Kidney (tissue), 14 donors: Measurements from ENCODE around the gene RBM23. TPM values are rescaled to one million over a fixed set of nuclear protein-coding genes. Genes with fewer than 3 reads are reported as not detected.

Source experiments
- DNase-seq, 5 donors: peaks; one replicate each; pipeline ENCODE4 v3.0.0-alpha.2; 2013 to 2020
- FAIRE-seq: peaks from 2 replicates; lab custom pipeline; 2012; peaks lifted over from hg19 to GRCh38; lab: Jason Lieb, UNC
- H3K27ac ChIP-seq, 2 donors: one replicate each; pipeline ENCODE4 v1.7.0; 2013; ENCODE audit warnings: low read depth in 2 of 2, low read length in 2 of 2, inconsistent platforms in 1 of 2
- H3K27me3 ChIP-seq: one replicate; pipeline ENCODE4 v1.7.1; 2013; ENCODE audit warnings: low read length, inconsistent platforms; ENCODE audit not compliant: control insufficient read depth, insufficient read depth
- H3K36me3 ChIP-seq, 3 donors: one replicate each; pipeline versions ENCODE4 v1.7.0 to v1.7.1; 2013; ENCODE audit warnings: low read length in 3 of 3, control low read depth in 1 of 3, inconsistent platforms in 1 of 3; ENCODE audit not compliant: insufficient read depth in 3 of 3, control insufficient read depth in 2 of 3
- H3K4me1 ChIP-seq, 3 donors: one replicate each; pipeline versions ENCODE4 v1.7.0 to v1.7.1; 2013; ENCODE audit warnings: low read length in 3 of 3, inconsistent platforms in 1 of 3, low read depth in 1 of 3; ENCODE audit not compliant: control insufficient read depth in 2 of 3, insufficient read depth in 2 of 3
- H3K4me3 ChIP-seq, 3 donors: one replicate each; pipeline versions ENCODE4 v1.7.0 to v1.8.1; 2013; ENCODE audit warnings: low read length in 3 of 3, control low read depth in 1 of 3, inconsistent platforms in 1 of 3
- H3K9ac ChIP-seq, 3 donors: one replicate each; pipeline versions ENCODE4 v1.7.0 to v1.7.1; 2013; ENCODE audit warnings: low read length in 3 of 3, control low read depth in 1 of 3, inconsistent platforms in 1 of 3
- H3K9me3 ChIP-seq, 3 donors: one replicate each; pipeline versions ENCODE4 v1.7.0 to v1.7.1; 2013; ENCODE audit warnings: low read length in 3 of 3, control low read depth in 1 of 3, inconsistent platforms in 1 of 3; ENCODE audit not compliant: control insufficient read depth in 2 of 3, insufficient read depth in 1 of 3
- intact Hi-C: fragments of 100-400 bp; cut with DNase I; formaldehyde crosslinking; loops from one replicate; pipeline ENCODE4 v1.11.1; 2022
- polyA plus RNA-seq: library from polyadenylated mRNA; stranded (reverse); fragments of 350-450 nt; fragmentation: Illumina TruSeq; extraction: RNeasy Lipid Tissue Mini Kit (QIAGEN cat#74804); gene quantifications from one replicate; pipeline ENCODE4 v1.2.3, GENCODE V29; 2014; ENCODE audit warnings: low read depth, low replicate concordance; ENCODE audit not compliant: insufficient read depth
- total RNA-seq: library from RNA; stranded (reverse); fragmentation: NEBNext Ultra II Directional; extraction: Animal tissue kit (Norgen Biotek cat#: 25700); gene quantifications from one replicate; pipeline ENCODE4 v1.2.1, GENCODE V29; 2021
- TF ChIP-seq, protein P1 (sequence below): IDR thresholded peaks from 3 replicates; pipeline ENCODE4 v1.5.1; 2012; ENCODE audit warnings: mild to moderate bottlenecking, moderate library complexity, borderline replicate concordance; ENCODE audit not compliant: insufficient read depth; ENCODE audit errors: extremely low read depth
- donor health status: control.
- donor health status: control.
- donor health status: control.
- donor health status: control.
- donor health status: control.
- donor health status: DM: yes; HTN: yes; CAD: no.
- donor health status: Normal renal cell carcinoma (clear cell type).

Gene RBM23
- total and polyA plus RNA-seq, 2 donors from 2014 or later, result 44.8 to 93.6 TPM

- intact Hi-C loops, result loop anchor here (10.0 kb wide), 1 partner anchor 276 kb away; no protein-coding TSS in a partner anchor
- TF ChIP-seq, protein P1, sequence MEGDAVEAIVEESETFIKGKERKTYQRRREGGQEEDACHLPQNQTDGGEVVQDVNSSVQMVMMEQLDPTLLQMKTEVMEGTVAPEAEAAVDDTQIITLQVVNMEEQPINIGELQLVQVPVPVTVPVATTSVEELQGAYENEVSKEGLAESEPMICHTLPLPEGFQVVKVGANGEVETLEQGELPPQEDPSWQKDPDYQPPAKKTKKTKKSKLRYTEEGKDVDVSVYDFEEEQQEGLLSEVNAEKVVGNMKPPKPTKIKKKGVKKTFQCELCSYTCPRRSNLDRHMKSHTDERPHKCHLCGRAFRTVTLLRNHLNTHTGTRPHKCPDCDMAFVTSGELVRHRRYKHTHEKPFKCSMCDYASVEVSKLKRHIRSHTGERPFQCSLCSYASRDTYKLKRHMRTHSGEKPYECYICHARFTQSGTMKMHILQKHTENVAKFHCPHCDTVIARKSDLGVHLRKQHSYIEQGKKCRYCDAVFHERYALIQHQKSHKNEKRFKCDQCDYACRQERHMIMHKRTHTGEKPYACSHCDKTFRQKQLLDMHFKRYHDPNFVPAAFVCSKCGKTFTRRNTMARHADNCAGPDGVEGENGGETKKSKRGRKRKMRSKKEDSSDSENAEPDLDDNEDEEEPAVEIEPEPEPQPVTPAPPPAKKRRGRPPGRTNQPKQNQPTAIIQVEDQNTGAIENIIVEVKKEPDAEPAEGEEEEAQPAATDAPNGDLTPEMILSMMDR, result no peak
- Histone ChIP-seq H3K36me3 (peaks cover 0 to 3% (median 2%) of the 10 kb centered on the region in 3 donors), H3K27me3 (no peaks in the 10 kb centered on the region), H3K9me3 (no peaks in the 10 kb centered on the region), H3K4me3 (no peak overlapping the region), H3K27ac (peak overlapping the region; percentile 67 to 86), H3K9ac (peak overlapping the region in 1 of 3 donors; percentile 26), H3K4me1 (peaks cover 3 to 21% (median 10%) of the 10 kb centered on the region in 3 donors)
- FAIRE-seq, result no peak
- peak in 2 of 5 donors; percentile 41 to 94 for DNase-seq
Observed at GRCh38 chr14:22850944-22851764, 67.8 kb downstream of the RBM23 start.

GRCh38 chr14:22849212-22849819 lies 69.6 kb downstream of the RBM23 start:
- Histone ChIP-seq H3K4me3 (no peak overlapping the region), H3K9me3 (no peaks in the 10 kb centered on the region), H3K9ac (peak overlapping the region in 1 of 3 donors; percentile 46), H3K4me1 (peaks cover 3 to 21% (median 10%) of the 10 kb centered on the region in 3 donors), H3K36me3 (peaks cover 6 to 18% (median 7%) of the 10 kb centered on the region in 3 donors), H3K27me3 (no peaks in the 10 kb centered on the region), H3K27ac (peak overlapping the region; percentile 71 to 76)
- intact Hi-C loops, result no loop called here
- DNase-seq, result peak; percentile 27 to 84 (median 35)
- FAIRE-seq, result no peak
- TF ChIP-seq, protein P1, result no peak

GRCh38 chr14:22848351-22849164 lies 70.4 kb downstream of the RBM23 start:
- Histone ChIP-seq H3K4me3 (no peak overlapping the region), H3K9me3 (no peaks in the 10 kb centered on the region), H3K4me1 (peaks cover 3 to 21% (median 10%) of the 10 kb centered on the region in 3 donors), H3K27me3 (no peaks in the 10 kb centered on the region), H3K9ac (peak overlapping the region in 1 of 3 donors; percentile 46), H3K36me3 (peaks cover 6 to 21% (median 7%) of the 10 kb centered on the region in 3 donors), H3K27ac (peak overlapping the region; percentile 80 to 82)
- TF ChIP-seq, protein P1, result no peak
- FAIRE-seq (no peak), DNase-seq (peak; percentile 79 to 94 (median 82))
- intact Hi-C loops, result no loop called here
